ENCODE results near the gene CRIP1.

The CRIP1 gene

DNA sequence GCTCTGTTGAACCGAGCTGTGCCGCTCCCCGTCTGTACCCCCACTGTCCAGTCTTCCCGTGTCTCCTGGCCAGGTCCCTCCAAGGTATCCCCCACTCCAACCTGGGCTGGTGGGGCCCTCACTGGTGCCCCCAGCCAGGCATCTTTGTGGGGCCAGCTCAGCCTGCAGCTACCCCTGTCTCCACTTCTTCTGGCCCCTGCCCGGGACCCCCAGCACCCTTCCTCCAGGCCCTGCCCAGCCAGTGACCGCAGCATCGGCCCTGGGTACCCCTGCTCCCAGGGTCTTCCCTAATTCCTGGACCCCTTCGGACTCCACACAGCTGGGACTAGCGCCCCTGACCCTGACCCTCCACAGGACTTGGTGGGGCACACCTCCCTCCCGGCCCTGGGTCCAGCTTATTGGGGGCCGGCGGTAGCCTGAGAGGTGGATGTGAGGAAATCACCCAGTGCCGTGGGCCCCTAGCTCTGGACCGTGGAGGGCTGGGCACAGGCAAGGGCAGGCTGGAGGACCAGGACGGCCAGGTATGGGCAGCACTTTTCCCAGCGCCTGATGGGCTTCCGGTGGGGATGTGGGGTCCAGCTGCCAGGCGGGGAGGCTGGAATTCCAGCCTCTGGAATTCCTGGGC is 4.1 kb upstream of the CRIP1 start:
- DNase-seq: no peak

DNA sequence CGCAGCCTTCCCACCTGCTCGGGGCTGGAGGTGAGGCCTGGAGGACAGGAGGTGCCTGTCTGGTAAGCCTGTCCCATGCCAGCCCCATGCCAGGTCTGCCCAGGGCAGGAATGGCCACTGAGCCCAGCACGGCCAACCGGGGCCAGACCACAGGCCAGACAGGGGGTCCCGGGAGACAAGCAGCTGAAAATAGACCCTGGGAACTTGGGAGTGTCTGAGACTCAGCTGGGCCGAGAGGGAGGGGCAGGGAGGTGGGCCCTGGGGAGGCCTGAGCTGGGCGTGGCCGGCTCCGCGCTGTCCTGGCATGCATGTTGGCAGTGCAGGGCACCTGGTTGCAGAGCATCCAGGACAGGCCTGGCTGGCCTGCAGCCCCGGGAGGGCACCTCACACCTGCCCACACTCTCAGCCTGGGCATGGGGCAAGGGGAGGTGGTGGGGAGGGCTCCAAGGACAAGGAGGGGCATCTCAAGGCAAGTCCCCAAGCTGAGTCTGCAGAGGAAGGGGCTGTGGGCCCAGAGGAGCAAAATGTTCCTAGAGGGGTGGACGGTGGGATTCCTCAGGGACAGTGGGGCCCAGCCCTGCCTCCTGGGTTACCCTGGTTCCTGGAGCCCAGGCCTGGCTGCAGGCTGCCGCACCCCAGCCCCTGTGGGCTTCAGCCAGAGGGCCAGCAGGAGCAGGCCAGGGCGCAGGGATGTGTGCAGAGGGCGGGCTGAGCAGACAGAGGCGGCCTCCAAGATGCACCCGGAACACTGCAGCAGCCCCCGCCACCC is 3.2 kb upstream of the CRIP1 start:
- DNase-seq: peak in 1 of 2 experiments; percentile 39

DNA sequence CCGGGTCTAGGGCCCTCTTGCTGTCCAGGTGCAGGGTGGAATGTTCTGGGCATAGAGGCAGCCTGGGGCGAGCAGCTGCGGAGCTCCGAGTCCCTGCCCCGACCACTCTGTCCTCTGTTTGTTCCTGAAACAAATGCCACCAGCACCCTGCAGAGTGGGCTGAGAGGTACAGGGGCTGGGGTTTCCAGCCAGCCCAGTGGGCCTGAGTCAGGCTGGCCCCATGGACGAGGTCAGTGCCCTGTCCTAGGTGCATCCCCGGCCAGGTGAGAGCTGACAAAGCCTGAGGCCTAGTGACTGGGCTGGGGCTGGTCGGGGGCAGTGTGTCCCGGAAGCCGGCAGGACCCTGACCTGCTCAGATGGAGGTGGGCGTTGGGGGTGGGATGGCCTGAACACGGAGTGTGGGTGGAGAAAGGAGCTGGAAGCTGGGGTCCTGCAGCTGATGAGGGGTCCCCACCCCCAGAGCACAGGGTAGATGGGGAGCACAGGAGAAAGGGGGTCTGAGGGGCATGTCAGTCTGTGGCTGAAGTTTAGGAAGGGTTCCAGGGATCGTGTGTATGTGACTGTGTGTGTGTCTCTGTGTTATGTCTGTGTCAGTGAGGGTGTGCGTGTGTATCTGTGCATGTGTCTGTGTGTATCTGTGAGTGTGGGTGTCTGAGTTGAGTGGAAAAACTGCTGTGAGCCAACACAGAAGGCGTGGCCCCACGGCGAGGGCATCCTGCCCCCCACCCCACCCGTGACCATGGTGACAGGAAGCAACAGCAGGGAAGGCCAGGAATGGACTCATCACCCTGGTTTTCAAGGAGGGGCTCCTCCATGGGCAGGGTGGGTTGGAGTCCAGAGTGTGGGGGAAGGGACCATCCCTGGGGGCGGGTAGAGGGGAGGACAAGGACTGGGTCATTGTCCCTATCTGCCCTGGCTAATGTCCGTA is 2.4 kb upstream of the CRIP1 start:
- no peak for DNase-seq

DNA sequence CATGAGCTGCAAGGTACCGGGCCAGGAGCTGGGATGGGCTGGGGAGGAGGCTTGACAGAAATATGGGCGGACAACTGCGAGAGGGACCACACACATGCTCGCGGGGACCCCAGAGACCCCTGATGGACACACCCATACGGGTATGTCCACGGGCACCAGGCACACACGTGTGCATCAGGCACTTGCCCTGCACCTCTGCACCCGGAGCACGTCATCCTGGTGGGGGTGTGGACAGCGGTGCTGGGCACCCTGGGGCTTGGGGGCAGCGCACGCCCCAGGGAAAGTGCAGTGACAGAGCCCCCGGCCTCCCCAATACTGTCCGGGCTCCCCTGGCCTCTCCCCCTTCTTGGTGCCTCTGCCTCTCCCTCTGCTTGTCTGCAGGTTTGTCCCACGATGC is 1.7 kb upstream of the CRIP1 start:
- no peak for DNase-seq

DNA sequence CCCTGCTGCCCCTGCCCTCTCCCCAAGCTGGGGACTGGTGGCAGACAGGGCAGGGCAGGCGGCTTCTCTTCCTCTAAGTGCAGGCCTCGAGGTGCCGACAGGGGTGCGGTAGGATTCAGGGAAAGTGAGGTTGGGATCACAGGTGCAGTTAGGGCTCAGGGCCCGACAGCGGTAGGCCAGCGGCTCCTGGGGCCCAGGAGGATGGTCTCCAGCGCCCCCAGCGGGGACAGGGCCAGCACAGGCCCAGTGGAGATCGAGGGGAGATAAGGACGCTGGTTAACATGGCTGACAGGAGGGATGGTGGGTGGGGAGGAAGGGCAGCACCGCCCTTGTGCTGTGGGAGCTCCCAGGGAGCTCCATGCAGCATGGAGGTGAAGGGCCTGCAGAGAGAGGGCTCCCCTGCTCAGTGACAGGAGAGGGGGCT is 935 bp upstream of the CRIP1 start:
- DNase-seq: peak; percentile 65 to 89

DNA sequence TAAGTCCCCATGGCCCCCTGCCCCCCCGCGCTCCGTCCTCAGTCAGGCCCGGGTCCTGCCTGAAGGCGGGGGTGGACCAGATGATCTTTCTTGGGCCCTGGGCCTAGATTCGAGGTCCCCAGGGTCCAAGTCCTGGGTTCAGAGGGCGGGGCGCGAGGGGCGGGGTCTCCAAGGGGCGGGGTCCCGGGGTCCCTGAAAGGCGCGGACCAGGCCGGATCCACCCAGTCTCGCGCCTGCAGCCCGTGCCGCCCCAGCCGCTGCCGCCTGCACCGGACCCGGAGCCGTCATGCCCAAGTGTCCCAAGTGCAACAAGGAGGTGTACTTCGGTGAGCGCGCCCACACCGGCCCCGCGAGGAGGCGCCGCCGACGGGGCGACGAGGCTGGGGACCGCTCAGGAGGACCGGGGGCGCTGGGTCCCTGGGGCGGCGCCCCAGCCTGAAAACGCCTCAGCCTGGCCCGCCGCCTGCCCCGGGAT is 325 bp downstream of the CRIP1 start:
- peak in 1 of 2 experiments; percentile 75 for DNase-seq

DNA sequence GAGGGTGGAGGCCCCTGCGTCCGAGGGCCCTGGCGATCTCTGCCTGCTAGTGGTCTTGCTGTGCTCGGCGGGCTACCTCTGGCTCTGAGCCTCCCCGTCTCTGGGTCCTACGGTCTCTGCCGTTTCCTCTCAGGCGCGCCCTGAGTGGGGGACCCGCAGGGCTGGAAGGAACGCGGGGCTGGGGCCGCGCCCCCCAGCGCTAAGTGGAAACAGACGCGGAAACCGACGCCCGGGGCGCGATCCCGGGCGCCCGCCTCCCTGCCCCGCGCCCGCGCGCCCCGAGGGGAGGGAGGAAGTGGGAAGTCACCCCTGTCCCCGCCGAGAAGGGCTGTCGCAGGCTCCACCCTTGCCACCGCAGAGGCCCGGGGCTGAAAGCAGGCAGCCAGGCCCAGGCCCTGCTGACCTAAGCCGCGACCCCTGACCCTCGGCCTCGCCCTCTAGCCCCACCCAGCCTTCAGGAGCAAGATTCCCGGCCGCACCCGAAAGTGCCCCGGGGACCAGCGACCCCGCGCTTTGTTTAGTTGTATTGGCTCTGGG is 831 bp downstream of the CRIP1 start:
- no peak for DNase-seq

DNA sequence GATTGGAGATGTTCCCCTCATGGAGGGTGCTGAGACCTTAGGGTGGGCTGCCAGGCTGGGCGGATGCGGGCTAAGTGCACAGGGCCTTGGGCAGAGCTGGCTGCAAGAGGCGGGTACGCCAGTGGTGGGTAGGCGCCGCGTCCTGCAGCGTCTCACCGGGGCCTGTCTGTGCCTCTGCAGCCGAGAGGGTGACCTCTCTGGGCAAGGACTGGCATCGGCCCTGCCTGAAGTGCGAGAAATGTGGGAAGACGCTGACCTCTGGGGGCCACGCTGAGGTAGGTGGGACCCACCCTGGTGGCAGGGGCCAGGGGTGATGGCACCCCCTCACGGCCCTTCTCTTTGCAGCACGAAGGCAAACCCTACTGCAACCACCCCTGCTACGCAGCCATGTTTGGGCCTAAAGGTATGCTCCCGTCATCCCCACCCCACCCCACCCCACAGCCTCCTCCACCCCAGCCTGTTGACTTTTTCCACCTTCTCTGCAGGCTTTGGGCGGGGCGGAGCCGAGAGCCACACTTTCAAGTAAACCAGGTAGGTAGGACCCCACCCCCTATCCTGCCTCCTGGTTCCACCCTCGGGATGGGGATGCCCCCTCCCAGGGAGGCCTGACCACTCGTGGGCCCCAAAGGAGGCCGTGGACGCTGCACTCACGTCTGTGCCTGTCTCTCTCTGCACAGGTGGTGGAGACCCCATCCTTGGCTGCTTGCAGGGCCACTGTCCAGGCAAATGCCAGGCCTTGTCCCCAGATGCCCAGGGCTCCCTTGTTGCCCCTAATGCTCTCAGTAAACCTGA is 1.5 kb downstream of the CRIP1 start:
- no peak for DNase-seq

DNA sequence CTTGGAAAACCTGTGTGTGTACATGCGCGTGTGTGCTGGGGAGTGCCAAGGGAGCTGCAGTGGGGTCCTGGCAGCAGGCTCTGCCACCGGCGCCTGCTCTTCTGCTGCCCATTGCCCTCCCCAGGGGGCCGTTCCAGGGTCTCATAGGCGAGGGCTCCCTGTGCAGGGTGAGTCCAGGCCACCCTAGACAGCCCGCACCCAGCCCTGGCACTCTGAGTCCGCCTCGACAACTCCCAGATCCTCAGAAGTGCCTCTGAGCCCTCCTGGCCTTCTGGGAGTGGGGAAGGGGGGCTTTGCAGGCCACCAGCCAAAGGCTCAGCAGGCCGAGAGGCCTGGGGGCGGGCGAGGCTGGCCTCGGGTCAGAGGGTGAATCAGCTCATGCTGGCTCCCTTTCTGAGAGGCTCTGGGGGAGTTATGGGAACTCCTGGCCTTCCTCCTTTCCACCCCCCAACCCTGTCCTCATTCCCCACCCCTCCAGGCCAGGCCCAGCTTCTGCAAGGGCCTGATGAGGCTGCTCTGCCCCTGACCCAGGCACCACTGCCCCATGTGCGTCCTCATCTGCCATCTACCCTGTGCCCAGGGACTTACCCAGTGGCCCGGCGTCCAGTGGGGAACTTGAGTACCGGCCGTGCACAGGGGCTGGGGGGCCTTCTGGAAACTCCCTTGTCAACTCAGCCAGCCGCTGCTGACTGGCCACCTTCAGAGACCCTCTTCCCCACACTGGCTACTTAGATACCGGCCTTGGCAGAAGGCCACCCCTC is 2.3 kb downstream of the CRIP1 start:
- DNase-seq: no peak

DNA sequence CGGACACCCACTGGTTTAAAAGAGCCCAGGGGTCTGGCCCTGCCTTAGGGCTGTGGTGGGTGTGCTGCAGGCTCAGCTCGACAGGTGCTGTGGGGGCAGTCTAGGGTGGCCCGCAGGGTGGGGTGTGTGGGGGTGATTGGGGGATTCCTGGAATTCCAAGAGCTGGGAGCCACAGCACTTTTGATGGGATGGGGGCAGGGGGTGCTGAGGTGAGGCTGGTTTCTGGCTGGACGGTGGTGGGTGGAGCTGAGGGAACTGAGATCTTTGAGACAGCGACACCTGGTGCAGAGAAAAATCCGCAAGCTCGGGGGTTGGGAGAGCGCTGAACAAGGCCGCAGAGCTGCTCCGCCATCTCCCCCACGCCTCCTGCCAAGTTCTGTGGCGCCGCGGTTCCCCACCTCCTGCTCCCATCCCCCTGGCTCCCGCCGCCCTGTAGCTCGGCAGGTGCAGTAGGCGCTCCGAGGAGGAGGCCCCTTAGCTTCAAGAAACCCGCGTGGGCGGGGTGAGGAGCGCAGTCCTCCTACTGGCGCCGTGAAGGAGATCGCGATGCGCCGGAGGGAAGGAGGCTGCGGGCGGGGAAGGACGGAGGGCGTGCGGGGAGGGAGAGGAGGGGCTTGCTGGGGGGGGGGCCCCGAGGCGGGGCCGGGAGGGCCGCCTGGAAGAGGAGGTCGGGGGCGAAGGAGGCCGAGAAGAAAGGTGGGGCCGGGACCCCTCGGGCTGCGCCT is 3.0 kb downstream of the CRIP1 start:
- peak; percentile 80 to 93 for DNase-seq

DNA sequence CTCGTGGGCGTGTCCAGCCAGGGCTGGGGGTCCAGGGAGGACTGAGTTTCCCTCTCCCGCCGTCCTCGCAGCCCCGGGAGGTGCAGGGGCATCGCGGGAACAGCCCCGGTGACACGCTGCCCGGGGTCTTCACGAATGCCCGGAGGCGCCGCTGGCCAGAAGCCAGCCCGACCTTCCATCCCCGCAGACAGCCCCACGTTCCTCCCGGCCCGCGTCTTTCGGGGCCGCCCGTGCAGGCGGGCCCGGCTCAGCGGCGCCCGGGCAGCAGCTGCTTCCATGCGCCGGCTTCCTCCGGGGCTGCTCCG is 3.5 kb downstream of the CRIP1 start:
- DNase-seq: no peak

DNA sequence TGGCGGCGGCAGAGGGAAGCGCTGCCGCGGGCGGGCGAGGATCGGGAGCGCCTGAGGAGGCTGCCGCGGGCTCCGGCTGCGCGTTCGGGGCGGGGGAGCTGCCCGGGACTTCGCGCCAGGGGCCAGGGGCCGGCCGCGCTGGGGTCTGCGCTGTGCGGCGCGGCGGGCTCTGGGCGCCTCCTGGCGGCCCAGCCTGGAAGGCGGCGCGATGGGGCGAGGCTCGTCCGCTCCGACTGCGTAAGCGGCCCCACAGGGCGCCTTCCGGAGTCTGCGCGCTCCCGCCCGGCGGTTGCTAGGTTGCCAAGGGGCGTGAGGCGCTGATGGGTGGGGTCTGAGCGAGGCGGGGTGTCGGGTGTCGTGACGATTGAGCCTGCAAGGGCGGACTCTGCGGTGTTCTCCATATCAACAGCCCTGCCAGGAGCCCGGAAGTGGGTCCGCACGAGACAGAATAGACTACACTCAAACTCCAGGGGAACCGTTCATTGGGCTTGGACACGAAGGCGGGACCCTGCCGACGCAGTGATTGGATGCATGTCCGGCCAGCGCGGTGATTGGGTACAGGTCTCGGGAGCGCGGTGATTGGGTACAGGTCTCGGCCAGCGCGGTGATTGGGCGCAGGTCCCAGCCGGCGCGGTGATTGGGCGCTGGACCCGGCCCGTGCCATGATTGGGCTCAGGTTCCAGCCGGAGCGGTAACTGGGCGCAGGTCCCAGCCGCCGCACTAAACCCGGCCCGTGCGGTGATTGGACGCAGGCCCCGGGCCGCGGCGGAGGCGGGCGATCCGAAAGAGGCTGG is 4.1 kb downstream of the CRIP1 start, which contains the start of gene TEDC1:
TEDC1 (plus strand) TSS at position 675 of the 794 bp plus-strand sequence. CDS start 130 bp downstream, outside the sequence.
- DNase-seq: peak; percentile 100

DNA sequence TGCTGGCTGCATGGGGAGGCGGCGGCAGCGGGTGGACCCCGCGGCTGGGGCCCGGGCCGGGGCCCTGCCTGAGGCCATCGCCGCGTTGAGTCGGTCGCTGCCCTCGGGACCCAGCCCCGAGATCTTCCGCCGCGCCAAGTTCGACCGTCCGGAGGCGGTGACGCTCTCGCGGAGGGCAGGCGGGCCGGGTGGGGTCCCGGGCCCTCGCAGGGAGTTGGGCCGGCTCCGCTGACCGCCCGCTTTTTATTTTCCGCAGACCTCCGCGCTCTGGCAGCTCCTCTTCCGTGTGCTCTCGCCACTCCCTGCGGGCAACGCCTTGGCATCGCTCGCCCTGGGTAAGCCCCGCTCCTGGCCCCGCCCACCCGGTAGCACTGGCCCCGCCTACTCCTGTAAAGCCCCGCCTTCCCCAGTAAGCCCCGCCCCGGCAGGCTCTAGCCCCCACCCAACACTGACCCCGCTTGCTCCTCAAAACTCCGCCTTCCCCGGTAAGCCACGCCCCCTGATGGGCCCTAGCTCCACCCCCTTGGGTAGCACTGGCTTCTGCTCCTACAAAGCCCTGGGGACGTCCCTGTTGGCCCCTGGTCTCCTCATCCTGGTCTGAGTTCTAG is 4.8 kb downstream of the CRIP1 start:
- peak; percentile 62 to 77 for DNase-seq

DNA sequence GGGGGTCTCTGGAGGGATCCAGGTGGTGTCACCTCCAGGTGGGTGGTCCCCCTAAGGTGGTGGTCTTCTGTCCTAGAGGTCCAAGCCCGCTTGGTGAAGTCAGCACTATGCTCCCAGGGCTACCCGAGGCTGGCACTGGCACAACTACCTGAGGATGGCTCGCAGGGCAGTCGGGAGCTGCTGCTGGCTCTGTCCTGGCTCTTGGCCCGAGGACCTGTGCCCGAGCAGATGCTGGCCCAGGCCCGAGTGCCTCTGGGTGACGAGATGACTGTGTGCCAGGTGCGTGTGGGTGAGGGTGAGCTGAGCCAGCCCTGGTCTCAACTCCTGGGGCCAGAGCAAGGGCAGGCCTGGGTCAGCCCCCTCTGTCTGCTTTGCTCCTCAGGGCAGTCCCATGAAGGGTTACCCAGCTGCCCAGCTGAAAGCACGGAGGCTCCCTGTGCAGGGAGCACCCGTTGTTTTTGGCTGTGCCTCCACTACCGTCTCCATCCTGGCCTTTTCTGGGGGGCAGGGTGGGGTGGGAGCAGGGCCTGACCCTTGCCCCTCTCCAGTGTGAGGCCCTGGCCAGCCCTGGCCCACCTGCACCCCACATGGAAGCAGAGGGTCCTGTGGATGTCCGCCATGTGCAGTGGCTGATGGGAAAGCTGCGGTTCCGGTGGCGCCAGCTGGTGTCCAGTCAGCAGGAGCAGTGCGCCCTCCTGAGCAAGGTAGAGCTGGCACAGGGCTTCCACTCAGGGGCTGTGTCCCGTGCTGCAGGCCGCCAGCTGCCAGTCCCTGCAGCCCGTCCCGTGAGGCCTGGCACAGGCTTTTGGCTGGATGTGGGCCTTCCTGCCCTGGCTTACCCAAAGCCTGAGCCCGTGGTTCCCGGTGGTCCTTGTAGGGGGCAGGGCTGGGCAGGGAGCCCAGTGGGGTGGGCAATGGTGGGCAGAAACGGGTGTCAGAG is 5.6 kb downstream of the CRIP1 start:
- no peak for DNase-seq

DNA sequence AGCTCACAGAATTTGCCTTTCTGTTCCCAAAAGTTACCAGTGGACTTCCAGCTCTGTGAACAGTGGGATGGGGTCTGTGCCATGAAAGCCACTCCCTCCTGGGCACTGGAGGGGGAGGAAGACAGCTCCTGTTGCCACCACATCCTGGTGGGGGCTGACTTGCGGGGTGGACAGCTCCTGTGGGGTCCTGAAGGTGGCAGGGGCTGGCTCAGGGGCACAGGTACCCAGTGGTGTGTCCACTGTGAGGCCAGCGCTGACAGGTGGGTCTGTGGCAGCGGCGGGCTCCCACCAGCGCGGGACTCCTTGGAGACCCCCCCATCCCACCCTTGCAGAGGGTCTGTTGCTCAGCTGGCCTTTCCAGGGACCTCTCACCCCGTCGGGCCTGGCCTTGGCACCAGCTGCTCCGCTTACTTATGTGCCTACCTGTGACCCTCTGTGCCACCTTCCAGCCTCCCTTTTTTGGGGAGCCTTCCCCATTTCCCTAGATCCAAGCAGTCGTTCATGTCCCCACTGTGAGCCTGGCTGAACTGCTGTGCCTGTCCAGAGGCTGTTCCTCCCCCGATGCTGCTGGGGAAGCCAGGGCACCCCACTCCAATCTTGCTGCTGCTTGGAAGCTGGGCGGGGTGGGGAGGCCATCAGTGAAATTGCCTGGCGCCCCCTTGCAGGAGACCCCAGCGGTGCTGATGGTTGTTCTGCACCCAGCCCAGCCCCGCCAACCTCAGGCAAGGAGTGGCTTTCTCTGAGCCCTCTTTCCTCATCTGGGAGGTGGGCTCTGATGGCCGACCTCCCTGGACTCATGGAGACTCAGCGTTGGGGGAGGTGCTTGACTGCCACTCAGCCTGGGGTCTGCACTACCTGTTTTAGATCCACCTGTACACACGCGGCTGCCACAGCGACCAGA is 6.5 kb downstream of the CRIP1 start:
- DNase-seq: no peak

DNA sequence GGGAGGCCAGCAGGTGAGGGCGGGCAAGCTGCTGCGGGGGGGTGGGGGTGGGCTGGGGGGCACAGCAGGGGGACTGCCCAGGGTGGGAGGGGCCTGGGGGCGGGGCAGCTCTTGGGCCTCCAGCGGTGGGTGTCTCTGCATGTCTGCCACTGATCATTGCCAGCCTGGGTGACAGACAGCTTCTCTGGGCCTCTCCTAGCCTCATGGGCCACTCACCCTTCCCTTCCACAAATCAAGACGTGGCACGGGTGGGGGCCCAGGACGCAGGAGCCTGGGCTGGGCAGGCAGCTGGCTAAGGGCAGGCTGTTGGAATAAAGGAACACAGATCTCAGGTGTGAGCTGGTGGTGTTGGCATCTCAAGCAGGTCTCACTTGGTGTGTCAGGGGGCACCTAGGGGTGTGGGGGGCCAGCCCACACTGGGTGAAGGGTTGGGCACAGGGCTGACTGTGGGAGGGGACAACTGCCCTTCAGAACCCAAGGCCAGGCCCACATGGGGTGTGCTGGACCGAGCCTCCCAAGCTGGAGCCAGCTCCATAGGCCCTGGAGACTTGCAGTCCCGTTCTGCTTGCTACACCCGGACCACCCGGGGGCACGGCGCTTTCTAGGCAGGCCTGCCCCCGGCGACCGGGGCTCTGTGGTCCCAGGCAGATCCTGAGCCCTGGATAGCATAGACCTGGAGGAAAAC is 7.4 kb downstream of the CRIP1 start:
- no peak for DNase-seq

DNA sequence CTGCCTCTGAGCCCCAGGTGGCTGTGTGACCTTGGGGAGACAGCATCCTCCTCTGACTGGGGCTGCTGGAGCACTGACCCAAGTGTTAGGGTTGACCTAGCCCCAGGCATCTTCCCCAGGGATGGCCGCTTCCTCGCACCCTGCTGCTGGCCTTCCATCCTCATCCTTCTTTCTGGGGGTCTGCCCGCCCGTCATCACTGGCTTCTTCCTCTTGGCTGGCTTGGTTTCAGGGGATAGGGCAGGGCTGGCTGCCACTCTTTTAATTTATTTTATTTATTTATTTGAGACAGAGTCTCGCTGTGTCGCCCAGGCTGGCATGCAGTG is 7.9 kb downstream of the CRIP1 start:
- DNase-seq: no peak

All from NCI-H526 (cell line).